AG08396 (cell line): ENCODE data around the gene ZNF536.

Experiments used
- DNase-seq: peaks from one replicate; pipeline ENCODE4 v3.0.0; 2012; ENCODE audit warnings: low spot score, mixed read lengths

The ZNF536 gene

DNA sequence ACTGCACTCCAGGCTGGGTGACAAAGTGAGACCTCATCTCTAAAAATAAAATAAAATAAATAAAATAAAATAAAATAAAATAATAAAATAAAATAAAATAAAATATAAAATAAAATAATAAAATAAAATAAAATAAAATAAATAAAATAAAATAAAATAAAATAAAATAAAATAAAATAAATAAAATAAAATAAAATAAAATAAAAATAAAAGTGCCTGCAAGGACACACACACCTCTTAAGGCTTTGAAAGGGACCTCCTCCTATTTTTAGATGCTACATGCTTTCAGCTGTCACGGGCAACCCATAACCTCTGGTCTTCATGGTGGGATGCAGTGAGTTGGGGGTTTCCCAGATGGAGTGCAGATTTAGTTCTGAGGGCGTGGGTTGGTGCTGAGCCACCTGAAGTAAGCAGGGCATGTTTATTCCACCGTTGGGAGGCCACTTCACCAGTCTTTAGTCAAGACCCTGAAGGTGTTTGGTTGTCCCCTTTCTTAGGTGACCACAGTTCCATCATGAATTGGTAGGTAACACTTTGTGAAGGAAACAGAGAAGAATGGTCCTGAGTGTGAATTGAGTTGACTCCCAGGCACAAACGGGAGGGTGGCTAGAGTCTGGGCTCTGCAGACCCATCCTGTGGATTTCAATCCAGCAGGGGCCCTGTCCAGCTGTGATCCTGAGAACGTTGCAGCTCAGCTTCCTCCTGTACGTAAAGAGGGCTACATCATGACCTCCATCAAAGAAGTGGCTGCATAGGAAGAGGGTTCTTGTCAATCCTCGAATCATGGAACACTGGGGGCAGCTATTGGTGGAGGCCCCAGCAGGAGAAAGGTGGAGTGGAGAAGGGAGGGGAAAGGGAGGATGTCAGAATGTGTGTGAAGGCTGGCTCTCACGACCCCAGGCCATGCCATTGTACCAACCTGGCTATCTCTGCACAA lies 234.2 kb downstream of the ZNF536 start:
- DNase-seq, result no peak
